ENCODE results near the gene SCYGR3. TPM values are rescaled to one million over a fixed set of nuclear protein-coding genes. Genes with fewer than 3 reads are reported as not detected.
A peak's percentile ranks its signal among the peaks of the same experiment; 100 is the strongest.

The SCYGR3 gene
- total RNA-seq, 1 donor from 2014 or later = not detected

GRCh38 chr2:227576812-227577211, 37.8 kb downstream of the SCYGR3 start:
- intact Hi-C loops (cut with micrococcal nuclease) = no loop called here
- no peaks in the 10 kb centered on the region for H3K9me3 Mint-ChIP-seq

GRCh38 chr2:227576110-227576509, 38.5 kb downstream of the SCYGR3 start:
- Mint-ChIP-seq H3K36me3 (ENCODE audit: low read depth) (no peaks in the 10 kb centered on the region), H3K4me3 (no peak overlapping the region), H3K4me1 (ENCODE audit: low read depth) (no peaks in the 10 kb centered on the region), H3K9me3 (no peaks in the 10 kb centered on the region), H3K27me3 (ENCODE audit: insufficient read depth) (no peaks in the 10 kb centered on the region), H3K27ac (no peak overlapping the region)
- no peak for DNase-seq (ENCODE audit: low spot score)
- intact Hi-C loops (cut with micrococcal nuclease) = no loop called here

More at GRCh38 chr2:227576812-227577211, 37.8 kb downstream of the SCYGR3 start:
- H3K27me3 Mint-ChIP-seq (ENCODE audit: insufficient read depth) = no peaks in the 10 kb centered on the region
- DNase-seq (ENCODE audit: low spot score) = no peak
- H3K4me1 Mint-ChIP-seq (ENCODE audit: low read depth) = no peaks in the 10 kb centered on the region
- H3K36me3 Mint-ChIP-seq (ENCODE audit: low read depth) = no peaks in the 10 kb centered on the region
- no peak overlapping the region for H3K4me3 Mint-ChIP-seq
- no peak overlapping the region for H3K27ac Mint-ChIP-seq

GRCh38 chr2:227570615-227571014, 44.0 kb downstream of the SCYGR3 start:
- H3K4me3 Mint-ChIP-seq = no peak overlapping the region
- H3K27me3 Mint-ChIP-seq (ENCODE audit: insufficient read depth) = no peaks in the 10 kb centered on the region
- no peaks in the 10 kb centered on the region for H3K4me1 Mint-ChIP-seq (ENCODE audit: low read depth)
- no peak for DNase-seq (ENCODE audit: low spot score)
- intact Hi-C loops (cut with micrococcal nuclease) = no loop called here
- H3K36me3 Mint-ChIP-seq (ENCODE audit: low read depth) = peaks cover 3% of the 10 kb centered on the region
- no peak overlapping the region for H3K27ac Mint-ChIP-seq
- no peaks in the 10 kb centered on the region for H3K9me3 Mint-ChIP-seq

- Mint-ChIP-seq H3K36me3 (ENCODE audit: low read depth) (peaks cover 9% of the 10 kb centered on the region), H3K4me1 (ENCODE audit: low read depth) (no peaks in the 10 kb centered on the region), H3K4me3 (no peak overlapping the region), H3K27ac (no peak overlapping the region), H3K9me3 (no peaks in the 10 kb centered on the region), H3K27me3 (ENCODE audit: insufficient read depth) (no peaks in the 10 kb centered on the region)
- intact Hi-C loops (cut with micrococcal nuclease) = no loop called here
- no peak for DNase-seq (ENCODE audit: low spot score)
Measured at GRCh38 chr2:227568852-227569169, 45.8 kb downstream of the SCYGR3 start.

- Mint-ChIP-seq H3K36me3 (ENCODE audit: low read depth) (peaks cover 9% of the 10 kb centered on the region), H3K4me3 (no peak overlapping the region), H3K9me3 (no peaks in the 10 kb centered on the region), H3K27ac (peak overlapping the region; percentile 7), H3K4me1 (ENCODE audit: low read depth) (no peaks in the 10 kb centered on the region), H3K27me3 (ENCODE audit: insufficient read depth) (no peaks in the 10 kb centered on the region)
- DNase-seq (ENCODE audit: low spot score) = no peak
- intact Hi-C loops (cut with micrococcal nuclease) = no loop called here
Measured at GRCh38 chr2:227566012-227566411, 48.6 kb downstream of the SCYGR3 start.

- no peak overlapping the region for H3K27ac Mint-ChIP-seq
- no peak overlapping the region for H3K4me3 Mint-ChIP-seq
- no peaks in the 10 kb centered on the region for H3K27me3 Mint-ChIP-seq (ENCODE audit: insufficient read depth)
- no peak for DNase-seq (ENCODE audit: low spot score)
- peaks cover 9% of the 10 kb centered on the region for H3K36me3 Mint-ChIP-seq (ENCODE audit: low read depth)
- intact Hi-C loops (cut with micrococcal nuclease) = no loop called here
- no peaks in the 10 kb centered on the region for H3K4me1 Mint-ChIP-seq (ENCODE audit: low read depth)
- H3K9me3 Mint-ChIP-seq = no peaks in the 10 kb centered on the region
Measured at GRCh38 chr2:227565080-227565479, 49.6 kb downstream of the SCYGR3 start.

Other genes starting within 250 kb of the SCYGR3 start
- gene TM4SF20, start 235.5 kb downstream of the SCYGR3 start, total RNA-seq = not detected in 2 replicates
- gene SCYGR1, start 226.9 kb downstream of the SCYGR3 start, total RNA-seq = not detected in 2 replicates
- gene AGFG1, start 142.7 kb downstream of the SCYGR3 start, total RNA-seq = 239 and 252 TPM in 2 replicates
- gene SCYGR2, start 15.9 kb downstream of the SCYGR3 start, total RNA-seq = not detected in 2 replicates
- not detected in 2 replicates for gene SCYGR4, start 2.7 kb upstream of the SCYGR3 start, total RNA-seq
- gene SCYGR5, start 52.0 kb upstream of the SCYGR3 start, total RNA-seq = not detected in 2 replicates
- not detected in 2 replicates for gene SLC19A3, start 103.2 kb upstream of the SCYGR3 start, total RNA-seq
- gene SCYGR6, start 109.9 kb upstream of the SCYGR3 start, total RNA-seq = not detected in 2 replicates
- not detected in 2 replicates for gene SCYGR7, start 113.5 kb upstream of the SCYGR3 start, total RNA-seq
- not detected in 2 replicates for gene SCYGR8, start 131.1 kb upstream of the SCYGR3 start, total RNA-seq
- gene CCL20, start 199.0 kb upstream of the SCYGR3 start, total RNA-seq = 1.2 and 3.2 TPM in 2 replicates